Fibroblast of peridontal ligament (primary cell): ENCODE results near the gene LYST.

Experiments used
- DNase-seq: peaks from one replicate; pipeline ENCODE4 v3.0.0-alpha.2; 2010; ENCODE audit errors: extremely low read depth

LYST gene

GRCh38 chr1:235721982-235722381 is 144.7 kb downstream of the LYST start:
- DNase-seq, result no peak

GRCh38 chr1:235720544-235720943 is 146.2 kb downstream of the LYST start:
- DNase-seq, result no peak

GRCh38 chr1:235714205-235714897 is 152.4 kb downstream of the LYST start:
- DNase-seq, result no peak

GRCh38 chr1:235712812-235713211 is 153.9 kb downstream of the LYST start:
- DNase-seq, result peak; percentile 27

GRCh38 chr1:235710687-235711086 is 156.0 kb downstream of the LYST start:
- no peak for DNase-seq

GRCh38 chr1:235709018-235709417 is 157.7 kb downstream of the LYST start:
- DNase-seq, result no peak

- DNase-seq, result peak; percentile 18
These were observed 158.2 kb downstream of the LYST start for GRCh38 chr1:235708390-235708962.

- peak; percentile 59 for DNase-seq
These were observed 163.2 kb downstream of the LYST start for GRCh38 chr1:235703506-235703905.

GRCh38 chr1:235702412-235702811 is 164.3 kb downstream of the LYST start:
- no peak for DNase-seq

GRCh38 chr1:235697508-235697907 is 169.2 kb downstream of the LYST start:
- DNase-seq, result no peak

GRCh38 chr1:235689356-235689755 is 177.3 kb downstream of the LYST start:
- DNase-seq, result no peak

- no peak for DNase-seq
These were observed 178.6 kb downstream of the LYST start for GRCh38 chr1:235688096-235688495.

- DNase-seq, result no peak
These were observed 183.1 kb downstream of the LYST start for GRCh38 chr1:235683653-235684052.

- no peak for DNase-seq
These were observed 184.5 kb downstream of the LYST start for GRCh38 chr1:235682216-235682615.

- DNase-seq, result no peak
These were observed 187.1 kb downstream of the LYST start for GRCh38 chr1:235679644-235680043.

GRCh38 chr1:235679005-235679404 is 187.7 kb downstream of the LYST start:
- DNase-seq, result no peak

- peak; percentile 31 for DNase-seq
These were observed 191.4 kb downstream of the LYST start for GRCh38 chr1:235675152-235675890.

- DNase-seq, result no peak
These were observed 192.7 kb downstream of the LYST start for GRCh38 chr1:235673981-235674380.

GRCh38 chr1:235671992-235672391 is 194.7 kb downstream of the LYST start:
- no peak for DNase-seq

GRCh38 chr1:235670157-235670776 is 196.4 kb downstream of the LYST start:
- DNase-seq, result no peak

- DNase-seq, result no peak
These were observed 197.4 kb downstream of the LYST start for GRCh38 chr1:235669277-235669676.

GRCh38 chr1:235663628-235664027 is 203.1 kb downstream of the LYST start:
- DNase-seq, result no peak

- no peak for DNase-seq
These were observed 205.1 kb downstream of the LYST start for GRCh38 chr1:235661568-235661967.
